ENCODE measurements around the gene PCGF1. TPM values are rescaled to one million over a fixed set of nuclear protein-coding genes. Genes with fewer than 3 reads are reported as not detected.

The PCGF1 gene
- total and polyA plus RNA-seq, 2 of the 13 experiments (the other 11 are each of a cell fraction or from before 2014, with no cell fraction given) = 20.4 to 22.6 TPM

DNA sequence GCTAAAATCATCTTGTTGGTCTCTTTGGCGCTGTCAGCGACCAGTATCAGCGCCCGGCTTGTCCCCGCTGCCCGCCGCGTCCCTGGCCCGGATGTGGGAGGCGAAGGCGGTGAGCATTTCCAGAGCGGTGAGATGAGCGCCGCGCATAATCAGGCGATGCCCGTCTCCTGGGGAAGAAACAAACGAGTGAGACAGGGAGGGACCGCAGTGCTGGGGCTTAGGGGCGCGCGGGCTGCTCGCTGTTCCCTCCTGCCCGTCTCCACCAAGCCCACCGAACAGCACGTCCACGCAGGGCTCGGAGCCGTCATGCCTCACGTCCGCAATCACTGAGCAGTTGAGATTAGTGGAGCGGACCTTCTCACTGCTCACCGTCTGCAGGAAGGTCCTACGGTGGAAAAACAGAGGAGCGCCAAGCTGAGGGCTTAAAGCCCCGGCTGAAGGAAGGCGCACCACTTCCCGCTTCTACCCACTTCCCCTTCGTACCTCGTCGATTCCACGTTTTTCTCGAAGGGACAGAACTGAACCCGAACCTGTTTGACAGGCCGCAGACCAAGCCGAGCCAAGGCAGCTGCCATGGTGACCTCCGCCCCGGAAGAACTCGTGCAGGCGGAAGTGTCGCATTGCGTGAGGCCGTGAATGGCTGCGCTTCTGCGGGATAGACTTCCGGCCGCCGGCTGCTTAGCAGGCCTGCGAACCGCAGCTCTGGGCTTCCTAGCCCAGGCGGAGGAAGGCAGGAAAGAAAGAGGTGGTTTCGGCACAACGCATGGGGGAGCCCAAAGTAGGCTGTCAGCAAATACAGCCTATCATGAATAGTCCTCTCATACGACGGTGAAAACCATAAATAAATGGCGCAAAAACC, 35.2 kb downstream of the PCGF1 start, which contains the start of gene MRPL53 (continued):
- TF ChIP-seq, protein P1, sequence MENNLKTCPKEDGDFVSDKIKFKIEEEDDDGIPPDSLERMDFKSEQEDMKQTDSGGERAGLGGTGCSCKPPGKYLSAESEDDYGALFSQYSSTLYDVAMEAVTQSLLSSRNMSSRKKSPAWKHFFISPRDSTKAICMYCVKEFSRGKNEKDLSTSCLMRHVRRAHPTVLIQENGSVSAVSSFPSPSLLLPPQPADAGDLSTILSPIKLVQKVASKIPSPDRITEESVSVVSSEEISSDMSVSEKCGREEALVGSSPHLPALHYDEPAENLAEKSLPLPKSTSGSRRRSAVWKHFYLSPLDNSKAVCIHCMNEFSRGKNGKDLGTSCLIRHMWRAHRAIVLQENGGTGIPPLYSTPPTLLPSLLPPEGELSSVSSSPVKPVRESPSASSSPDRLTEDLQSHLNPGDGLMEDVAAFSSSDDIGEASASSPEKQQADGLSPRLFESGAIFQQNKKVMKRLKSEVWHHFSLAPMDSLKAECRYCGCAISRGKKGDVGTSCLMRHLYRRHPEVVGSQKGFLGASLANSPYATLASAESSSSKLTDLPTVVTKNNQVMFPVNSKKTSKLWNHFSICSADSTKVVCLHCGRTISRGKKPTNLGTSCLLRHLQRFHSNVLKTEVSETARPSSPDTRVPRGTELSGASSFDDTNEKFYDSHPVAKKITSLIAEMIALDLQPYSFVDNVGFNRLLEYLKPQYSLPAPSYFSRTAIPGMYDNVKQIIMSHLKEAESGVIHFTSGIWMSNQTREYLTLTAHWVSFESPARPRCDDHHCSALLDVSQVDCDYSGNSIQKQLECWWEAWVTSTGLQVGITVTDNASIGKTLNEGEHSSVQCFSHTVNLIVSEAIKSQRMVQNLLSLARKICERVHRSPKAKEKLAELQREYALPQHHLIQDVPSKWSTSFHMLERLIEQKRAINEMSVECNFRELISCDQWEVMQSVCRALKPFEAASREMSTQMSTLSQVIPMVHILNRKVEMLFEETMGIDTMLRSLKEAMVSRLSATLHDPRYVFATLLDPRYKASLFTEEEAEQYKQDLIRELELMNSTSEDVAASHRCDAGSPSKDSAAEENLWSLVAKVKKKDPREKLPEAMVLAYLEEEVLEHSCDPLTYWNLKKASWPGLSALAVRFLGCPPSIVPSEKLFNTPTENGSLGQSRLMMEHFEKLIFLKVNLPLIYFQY (CRISPR knock-in tag; IDR thresholded peaks at IDR 0.05; ENCODE audit: borderline replicate concordance) = peak; percentile 88; the same call in 1 of the 2 replicates
- TF ChIP-seq ZNF614 (CRISPR knock-in tag; IDR thresholded peaks at IDR 0.05; ENCODE audit: borderline replicate concordance) (peak; percentile 98), TOE1 (CRISPR knock-in tag; IDR thresholded peaks at IDR 0.05) (0 out of 2 replicates have a peak, but pooled peaks have one; percentile 71), EED (CRISPR knock-in tag; IDR thresholded peaks at IDR 0.05) (peak; percentile 95), ZNF496 (CRISPR knock-in tag; IDR thresholded peaks at IDR 0.05; ENCODE audit: insufficient replicate concordance) (no peak), NFKB2 (CRISPR knock-in tag; IDR thresholded peaks at IDR 0.05; ENCODE audit: borderline replicate concordance) (peak; percentile 98), ZSCAN25 (CRISPR knock-in tag; IDR thresholded peaks at IDR 0.05) (peak; percentile 87), ZNF205 (CRISPR knock-in tag; IDR thresholded peaks at IDR 0.05) (peak; percentile 83), ISX (CRISPR knock-in tag; conservative IDR thresholded peaks at IDR 0.05) (0 out of 2 replicates have a peak, but pooled peaks have one; percentile 66), ZNF343 (CRISPR knock-in tag; IDR thresholded peaks at IDR 0.05) (peak; percentile 81; the same call in 1 of the 2 replicates), NKX3-1 (CRISPR knock-in tag; IDR thresholded peaks at IDR 0.05) (peak; percentile 87), STAT5B (CRISPR knock-in tag; IDR thresholded peaks at IDR 0.05) (peak; percentile 96)
- TF ChIP-seq, protein P2, sequence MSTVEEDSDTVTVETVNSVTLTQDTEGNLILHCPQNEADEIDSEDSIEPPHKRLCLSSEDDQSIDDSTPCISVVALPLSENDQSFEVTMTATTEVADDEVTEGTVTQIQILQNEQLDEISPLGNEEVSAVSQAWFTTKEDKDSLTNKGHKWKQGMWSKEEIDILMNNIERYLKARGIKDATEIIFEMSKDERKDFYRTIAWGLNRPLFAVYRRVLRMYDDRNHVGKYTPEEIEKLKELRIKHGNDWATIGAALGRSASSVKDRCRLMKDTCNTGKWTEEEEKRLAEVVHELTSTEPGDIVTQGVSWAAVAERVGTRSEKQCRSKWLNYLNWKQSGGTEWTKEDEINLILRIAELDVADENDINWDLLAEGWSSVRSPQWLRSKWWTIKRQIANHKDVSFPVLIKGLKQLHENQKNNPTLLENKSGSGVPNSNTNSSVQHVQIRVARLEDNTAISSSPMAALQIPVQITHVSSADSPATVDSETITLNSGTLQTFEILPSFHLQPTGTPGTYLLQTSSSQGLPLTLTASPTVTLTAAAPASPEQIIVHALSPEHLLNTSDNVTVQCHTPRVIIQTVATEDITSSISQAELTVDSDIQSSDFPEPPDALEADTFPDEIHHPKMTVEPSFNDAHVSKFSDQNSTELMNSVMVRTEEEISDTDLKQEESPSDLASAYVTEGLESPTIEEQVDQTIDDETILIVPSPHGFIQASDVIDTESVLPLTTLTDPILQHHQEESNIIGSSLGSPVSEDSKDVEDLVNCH (CRISPR knock-in tag; IDR thresholded peaks at IDR 0.05) = no peak
- TF ChIP-seq, protein P3, sequence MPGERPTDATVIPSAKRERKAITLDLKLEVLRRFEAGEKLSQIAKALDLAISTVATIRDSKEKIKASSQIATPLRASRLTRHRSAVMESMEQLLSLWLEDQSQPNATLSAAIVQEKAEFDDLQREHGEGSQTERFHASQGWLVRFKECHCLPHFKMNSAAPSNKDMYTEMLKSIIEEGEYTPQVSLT (CRISPR knock-in tag; IDR thresholded peaks at IDR 0.05; ENCODE audit: borderline replicate concordance, low read depth) = peak; percentile 93; the same call in 1 of the 2 replicates
- TF ChIP-seq, protein P4, sequence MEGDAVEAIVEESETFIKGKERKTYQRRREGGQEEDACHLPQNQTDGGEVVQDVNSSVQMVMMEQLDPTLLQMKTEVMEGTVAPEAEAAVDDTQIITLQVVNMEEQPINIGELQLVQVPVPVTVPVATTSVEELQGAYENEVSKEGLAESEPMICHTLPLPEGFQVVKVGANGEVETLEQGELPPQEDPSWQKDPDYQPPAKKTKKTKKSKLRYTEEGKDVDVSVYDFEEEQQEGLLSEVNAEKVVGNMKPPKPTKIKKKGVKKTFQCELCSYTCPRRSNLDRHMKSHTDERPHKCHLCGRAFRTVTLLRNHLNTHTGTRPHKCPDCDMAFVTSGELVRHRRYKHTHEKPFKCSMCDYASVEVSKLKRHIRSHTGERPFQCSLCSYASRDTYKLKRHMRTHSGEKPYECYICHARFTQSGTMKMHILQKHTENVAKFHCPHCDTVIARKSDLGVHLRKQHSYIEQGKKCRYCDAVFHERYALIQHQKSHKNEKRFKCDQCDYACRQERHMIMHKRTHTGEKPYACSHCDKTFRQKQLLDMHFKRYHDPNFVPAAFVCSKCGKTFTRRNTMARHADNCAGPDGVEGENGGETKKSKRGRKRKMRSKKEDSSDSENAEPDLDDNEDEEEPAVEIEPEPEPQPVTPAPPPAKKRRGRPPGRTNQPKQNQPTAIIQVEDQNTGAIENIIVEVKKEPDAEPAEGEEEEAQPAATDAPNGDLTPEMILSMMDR (CRISPR knock-in tag; IDR thresholded peaks at IDR 0.05) = peak; percentile 42; the same call in 1 of the 2 replicates
- TF ChIP-seq, protein P5, sequence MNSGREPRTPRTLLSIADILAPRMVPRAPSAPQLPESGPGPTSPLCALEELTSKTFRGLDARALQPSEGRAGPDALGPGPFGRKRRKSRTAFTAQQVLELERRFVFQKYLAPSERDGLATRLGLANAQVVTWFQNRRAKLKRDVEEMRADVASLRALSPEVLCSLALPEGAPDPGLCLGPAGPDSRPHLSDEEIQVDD (CRISPR knock-in tag; IDR thresholded peaks at IDR 0.05; ENCODE audit: borderline replicate concordance) = 0 out of 2 replicates have a peak, but pooled peaks have one; percentile 60
